ENCODE data around the gene DDX52.

Gene DDX52

GRCh38 chr17:37585066-37585465 lies 58.2 kb downstream of the DDX52 start:
- H3K9ac ChIP-seq (ENCODE audit: low read depth, low read length), result no peak overlapping the region
- no peaks in the 10 kb centered on the region for H3K4me1 ChIP-seq (ENCODE audit: insufficient read depth, low read length)
- H3K36me3 ChIP-seq (ENCODE audit: insufficient read depth, low read length), result peaks cover 6% of the 10 kb centered on the region; the same call in 1 of the 2 replicates
- H3K9me3 ChIP-seq (ENCODE audit: control insufficient read depth, insufficient read depth, low read length), result no peaks in the 10 kb centered on the region

- H3K4me1 ChIP-seq (ENCODE audit: insufficient read depth, low read length), result no peaks in the 10 kb centered on the region
- H3K9ac ChIP-seq (ENCODE audit: low read depth, low read length), result no peak overlapping the region
- H3K36me3 ChIP-seq (ENCODE audit: insufficient read depth, low read length), result no peaks in the 10 kb centered on the region
- no peaks in the 10 kb centered on the region for H3K9me3 ChIP-seq (ENCODE audit: control insufficient read depth, insufficient read depth, low read length)
These were observed 67.0 kb downstream of the DDX52 start for GRCh38 chr17:37576281-37576680.

DNA sequence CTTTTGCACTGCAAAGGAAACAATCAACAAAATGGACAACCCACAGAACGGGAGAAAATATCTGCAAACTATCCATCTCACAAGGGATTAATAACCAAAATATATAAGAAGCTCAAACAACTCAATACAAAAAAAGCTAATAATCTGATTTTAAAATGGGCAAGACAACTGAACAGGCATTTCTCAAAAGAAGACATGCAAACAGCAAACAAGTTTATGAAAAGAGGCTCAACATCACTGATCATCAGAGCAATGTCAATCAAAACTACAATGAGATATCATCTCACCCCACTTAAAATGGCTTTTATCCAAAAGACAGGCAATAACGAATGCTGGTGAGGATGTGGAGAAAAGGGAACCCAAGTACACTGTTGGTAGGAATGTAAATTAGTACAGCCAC lies 68.8 kb downstream of the DDX52 start:
- H3K9me3 ChIP-seq (ENCODE audit: control insufficient read depth, insufficient read depth, low read length), result no peaks in the 10 kb centered on the region
- H3K9ac ChIP-seq (ENCODE audit: low read depth, low read length), result no peak overlapping the region
- no peaks in the 10 kb centered on the region for H3K36me3 ChIP-seq (ENCODE audit: insufficient read depth, low read length)
- no peaks in the 10 kb centered on the region for H3K4me1 ChIP-seq (ENCODE audit: insufficient read depth, low read length)

DNA sequence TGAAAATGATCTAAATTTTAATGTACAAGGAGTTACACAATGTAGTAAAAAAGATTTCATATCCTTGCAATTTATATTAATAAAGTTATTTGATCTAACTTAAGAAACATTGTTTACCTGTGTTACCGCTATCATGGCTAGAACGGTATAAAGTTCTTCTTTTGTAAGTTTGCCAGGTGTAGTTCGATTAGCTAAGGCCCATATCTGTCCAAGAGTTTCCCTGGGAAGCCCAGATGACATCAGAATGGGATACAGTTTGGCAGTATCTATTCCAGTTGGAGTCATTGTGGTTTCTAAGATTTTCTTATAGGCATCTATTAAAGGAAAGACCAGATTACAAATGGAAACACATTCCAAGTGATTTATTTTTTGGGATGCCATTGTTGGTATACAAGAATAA lies 71.6 kb downstream of the DDX52 start:
- H3K9me3 ChIP-seq (ENCODE audit: control insufficient read depth, insufficient read depth, low read length), result no peaks in the 10 kb centered on the region
- H3K4me1 ChIP-seq (ENCODE audit: insufficient read depth, low read length), result no peaks in the 10 kb centered on the region
- no peak overlapping the region for H3K9ac ChIP-seq (ENCODE audit: low read depth, low read length)
- peaks cover 8% of the 10 kb centered on the region; the same call in 1 of the 2 replicates for H3K36me3 ChIP-seq (ENCODE audit: insufficient read depth, low read length)

DNA sequence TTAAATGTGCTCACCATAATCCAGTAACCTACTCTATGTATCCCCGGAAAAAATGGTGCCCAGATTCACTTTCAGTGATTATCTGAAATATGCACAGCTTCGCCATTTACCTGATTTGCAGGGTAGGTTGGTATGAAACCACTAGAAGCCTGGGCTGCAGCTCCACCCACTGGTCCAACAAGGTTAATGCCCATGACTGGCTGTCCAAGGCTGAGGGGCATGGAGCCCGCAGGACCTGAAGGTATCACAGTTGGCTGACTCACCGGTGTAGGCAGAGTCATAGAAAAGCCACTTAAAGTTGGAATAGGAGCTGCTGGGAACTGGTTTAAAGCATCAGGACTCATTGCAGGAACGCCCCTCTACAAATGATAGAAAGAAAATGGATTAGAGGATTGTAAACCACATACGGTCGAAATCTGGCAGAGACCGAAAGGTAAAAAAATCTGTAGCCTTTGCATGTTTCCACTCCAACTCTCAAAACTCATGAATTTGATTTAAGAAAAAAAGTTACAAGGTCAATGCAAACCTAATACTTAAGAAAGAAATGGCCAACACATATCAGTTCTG lies 72.6 kb downstream of the DDX52 start:
- H3K9ac ChIP-seq (ENCODE audit: low read depth, low read length), result no peak overlapping the region
- H3K36me3 ChIP-seq (ENCODE audit: insufficient read depth, low read length), result peaks cover 8% of the 10 kb centered on the region; the same call in 1 of the 2 replicates
- H3K9me3 ChIP-seq (ENCODE audit: control insufficient read depth, insufficient read depth, low read length), result no peaks in the 10 kb centered on the region
- no peaks in the 10 kb centered on the region for H3K4me1 ChIP-seq (ENCODE audit: insufficient read depth, low read length)

DNA sequence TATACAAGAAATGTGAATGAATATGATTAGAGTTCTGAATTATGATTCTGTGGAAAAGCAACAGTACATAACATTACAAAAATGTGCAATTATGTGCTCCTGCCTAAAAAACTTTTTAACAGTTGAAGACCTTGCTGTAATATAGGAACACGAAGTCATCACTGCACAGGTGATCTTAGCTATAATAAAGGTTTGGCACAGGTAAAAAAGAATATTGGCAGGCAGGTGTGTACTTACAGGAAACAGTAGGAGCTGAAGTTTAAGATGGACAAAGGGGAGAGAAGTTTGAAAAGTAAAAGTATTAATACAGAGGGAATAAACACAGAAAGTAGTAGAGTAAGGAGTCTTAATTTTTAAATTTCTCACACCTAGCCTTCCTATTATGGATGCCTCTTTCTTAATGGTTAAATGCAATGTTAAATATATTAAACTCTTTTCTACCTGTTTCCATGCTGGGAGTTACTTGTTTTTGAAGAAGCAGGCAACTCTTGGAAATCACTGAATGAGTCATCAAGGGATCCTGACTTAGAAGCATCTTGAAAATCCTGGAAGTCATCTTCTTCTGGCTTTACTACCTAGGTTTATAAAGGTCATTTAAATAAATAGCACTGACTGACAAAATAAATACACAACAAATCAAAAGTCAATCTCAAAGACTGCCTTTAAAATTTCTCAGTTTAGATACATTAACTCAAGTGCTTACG lies 74.7 kb downstream of the DDX52 start:
- Histone ChIP-seq H3K9ac (ENCODE audit: low read depth, low read length) (no peak overlapping the region), H3K36me3 (ENCODE audit: insufficient read depth, low read length) (peaks cover 8% of the 10 kb centered on the region), H3K4me1 (ENCODE audit: insufficient read depth, low read length) (no peaks in the 10 kb centered on the region), H3K9me3 (ENCODE audit: control insufficient read depth, insufficient read depth, low read length) (no peaks in the 10 kb centered on the region)

DNA sequence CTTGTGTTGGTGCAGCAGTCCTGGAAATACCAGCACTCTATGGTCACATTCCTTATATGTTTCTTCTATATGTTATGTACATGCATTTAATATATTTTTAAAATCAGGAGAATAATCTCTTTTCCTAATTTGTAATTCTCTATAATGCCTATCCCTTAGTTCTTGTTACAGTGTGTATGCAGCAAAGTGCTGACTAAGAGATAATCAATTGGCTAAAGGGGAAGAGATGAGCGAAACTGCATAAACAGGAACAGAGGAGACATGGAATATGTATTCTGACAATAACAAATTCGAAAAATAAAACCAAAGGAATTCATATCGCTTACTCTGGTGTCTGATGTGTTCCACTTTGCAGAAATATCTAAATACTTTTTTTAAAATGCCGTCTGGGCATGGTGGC lies 75.7 kb downstream of the DDX52 start:
- Histone ChIP-seq H3K4me1 (ENCODE audit: insufficient read depth, low read length) (peaks cover 2% of the 10 kb centered on the region; the same call in 1 of the 2 replicates), H3K9me3 (ENCODE audit: control insufficient read depth, insufficient read depth, low read length) (no peaks in the 10 kb centered on the region), H3K36me3 (ENCODE audit: insufficient read depth, low read length) (peaks cover 8% of the 10 kb centered on the region), H3K9ac (ENCODE audit: low read depth, low read length) (no peak overlapping the region)

DNA sequence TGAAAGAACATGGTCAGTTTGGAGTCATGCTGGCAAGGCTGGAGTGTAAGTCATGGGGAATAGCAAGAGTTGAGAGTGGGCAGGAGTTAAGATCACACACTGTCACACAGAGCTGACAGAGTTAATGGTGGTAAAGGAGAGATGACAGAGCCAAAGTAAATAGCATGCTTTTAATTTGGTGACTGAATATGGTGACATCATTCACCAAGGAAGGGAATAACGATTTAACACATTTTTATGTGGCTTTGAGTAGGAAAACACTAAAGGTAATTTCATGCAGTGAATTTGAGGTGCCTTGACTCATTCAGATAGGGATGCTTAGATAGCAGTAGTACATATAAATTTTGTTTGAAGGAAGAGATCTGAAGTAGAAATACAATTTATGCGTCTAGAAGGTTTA lies 76.1 kb downstream of the DDX52 start:
- peaks cover 8% of the 10 kb centered on the region for H3K36me3 ChIP-seq (ENCODE audit: insufficient read depth, low read length)
- H3K9me3 ChIP-seq (ENCODE audit: control insufficient read depth, insufficient read depth, low read length), result no peaks in the 10 kb centered on the region
- no peak overlapping the region for H3K9ac ChIP-seq (ENCODE audit: low read depth, low read length)
- peaks cover 6% of the 10 kb centered on the region; the same call in 1 of the 2 replicates for H3K4me1 ChIP-seq (ENCODE audit: insufficient read depth, low read length)

GRCh38 chr17:37564252-37564651 lies 79.0 kb downstream of the DDX52 start:
- Histone ChIP-seq H3K9ac (ENCODE audit: low read depth, low read length) (no peak overlapping the region), H3K4me1 (ENCODE audit: insufficient read depth, low read length) (peaks cover 7% of the 10 kb centered on the region; the same call in 1 of the 2 replicates), H3K9me3 (ENCODE audit: control insufficient read depth, insufficient read depth, low read length) (no peaks in the 10 kb centered on the region), H3K36me3 (ENCODE audit: insufficient read depth, low read length) (peaks cover 8% of the 10 kb centered on the region)

- H3K9me3 ChIP-seq (ENCODE audit: control insufficient read depth, insufficient read depth, low read length), result no peaks in the 10 kb centered on the region
- H3K36me3 ChIP-seq (ENCODE audit: insufficient read depth, low read length), result peaks cover 5% of the 10 kb centered on the region
- H3K9ac ChIP-seq (ENCODE audit: low read depth, low read length), result no peak overlapping the region
- H3K4me1 ChIP-seq (ENCODE audit: insufficient read depth, low read length), result peaks cover 7% of the 10 kb centered on the region; the same call in 1 of the 2 replicates
These were observed 81.1 kb downstream of the DDX52 start for GRCh38 chr17:37562016-37562745.

All from ES-I3 (cell line).